HepG2 (cell line): ENCODE measurements around the gene ZNF584. TPM values are rescaled to one million over a fixed set of nuclear protein-coding genes. Genes with fewer than 3 reads are reported as not detected.

Source experiments
- ARID2 ChIP-seq: sonication (generic); formaldehyde crosslinking; IDR thresholded peaks from 2 replicates; pipeline ENCODE4 v1.8.1; 2022; ENCODE audit warnings: mild to moderate bottlenecking, missing genetic modification reagents, borderline replicate concordance
- ATF7-NPFF ChIP-seq: sonication (generic); formaldehyde crosslinking; IDR thresholded peaks from 2 replicates; pipeline ENCODE4 v1.8.1; 2023; ENCODE audit warnings: mild to moderate bottlenecking, low read depth, missing genetic modification reagents, moderate library complexity
- HNF4A ChIP-seq: sonication (generic); formaldehyde crosslinking; IDR thresholded peaks from 2 replicates; pipeline ENCODE4 v1.4.0; 2020; ENCODE audit warnings: missing genetic modification reagents
- SPEN ChIP-seq: sonication (generic); formaldehyde crosslinking; IDR thresholded peaks from 2 replicates; pipeline ENCODE4 v1.5.1; 2020; ENCODE audit warnings: low read depth, mild to moderate bottlenecking, missing genetic modification reagents
- SRF ChIP-seq: IDR thresholded peaks from 2 replicates; pipeline ENCODE4 v1.6.1; 2011; ENCODE audit warnings: mild to moderate bottlenecking, low read depth, low read length, moderate library complexity
- STAG1 ChIP-seq: sonication (generic); formaldehyde crosslinking; IDR thresholded peaks from 2 replicates; pipeline ENCODE4 v1.4.0; 2020; ENCODE audit warnings: missing genetic modification reagents
- TCF12 ChIP-seq, 2 experiments: fragments of 450-650 bp in 1 of 2; sonication (generic) in 1 of 2; formaldehyde crosslinking in 1 of 2; IDR thresholded peaks; 2 replicates each; pipeline versions ENCODE4 v1.6.1 to v1.8.0; 2017 to 2022; ENCODE audit warnings: antibody characterized with exemption in 1 of 2, mild to moderate bottlenecking in 1 of 2, missing genetic modification reagents in 1 of 2, moderate library complexity in 1 of 2
- TEAD3 ChIP-seq: optimal IDR thresholded peaks from 2 replicates; pipeline ENCODE3; 2016; ENCODE audit warnings: borderline replicate concordance
- U2AF1 ChIP-seq: fragments of 200-400 bp; formaldehyde crosslinking; optimal IDR thresholded peaks from 2 replicates; pipeline ENCODE3; 2017; ENCODE audit warnings: mild to moderate bottlenecking, low read depth, low read length
- ZBTB46 ChIP-seq: sonication (generic); formaldehyde crosslinking; IDR thresholded peaks from 2 replicates; pipeline ENCODE4 v1.4.0; 2020; ENCODE audit warnings: mild to moderate bottlenecking, missing genetic modification reagents, borderline replicate concordance
- ZC3H13 ChIP-seq: sonication (generic); formaldehyde crosslinking; IDR thresholded peaks from 2 replicates; pipeline ENCODE4 v1.8.1; 2023; ENCODE audit warnings: mild to moderate bottlenecking, missing genetic modification reagents, moderate library complexity
- ZNF281 ChIP-seq: sonication (generic); formaldehyde crosslinking; IDR thresholded peaks from 2 replicates; pipeline ENCODE4 v1.4.0; 2020; ENCODE audit warnings: missing genetic modification reagents, borderline replicate concordance
- polyA plus RNA-seq, 8 experiments: library from polyadenylated mRNA; depleted of rRNA in 3 of 8; stranded (reverse) in 7 of 8; unstranded in 1 of 8; fragments of >200 nt; fragmentation: Illumina TruSeq in 4 of 8; extraction: Trizol in 4 of 8; gene quantifications; 2 replicates each; pipeline versions ENCODE4 v1.2.1 to v1.2.3, GENCODE V29; 2011 to 2016; ENCODE audit warnings: low read depth in 4 of 8, missing spikeins in 1 of 8, mixed read lengths in 1 of 8; ENCODE audit not compliant: insufficient read depth in 1 of 8
- total RNA-seq, 5 experiments: library from RNA; depleted of rRNA; stranded (reverse); fragments of >200 nt; fragmentation: Illumina TruSeq; extraction: Trizol; gene quantifications; 2 replicates each; pipeline ENCODE4 v1.2.3, GENCODE V29; 2016; ENCODE audit warnings: low read depth in 1 of 5
- TF ChIP-seq, protein P1 (sequence below): sonication (generic); formaldehyde crosslinking; IDR thresholded peaks from 2 replicates; pipeline ENCODE4 v1.5.0; 2020; ENCODE audit warnings: mild to moderate bottlenecking, missing genetic modification reagents, moderate library complexity
- TF ChIP-seq, protein P2 (sequence below): sonication (generic); formaldehyde crosslinking; IDR thresholded peaks from 2 replicates; pipeline ENCODE4 v1.4.0; 2020; ENCODE audit warnings: missing genetic modification reagents

Gene ZNF584
- total and polyA plus RNA-seq, 2 of the 13 experiments (the other 11 are each of a cell fraction or from before 2014, with no cell fraction given), result 2.4 to 7.0 TPM

DNA sequence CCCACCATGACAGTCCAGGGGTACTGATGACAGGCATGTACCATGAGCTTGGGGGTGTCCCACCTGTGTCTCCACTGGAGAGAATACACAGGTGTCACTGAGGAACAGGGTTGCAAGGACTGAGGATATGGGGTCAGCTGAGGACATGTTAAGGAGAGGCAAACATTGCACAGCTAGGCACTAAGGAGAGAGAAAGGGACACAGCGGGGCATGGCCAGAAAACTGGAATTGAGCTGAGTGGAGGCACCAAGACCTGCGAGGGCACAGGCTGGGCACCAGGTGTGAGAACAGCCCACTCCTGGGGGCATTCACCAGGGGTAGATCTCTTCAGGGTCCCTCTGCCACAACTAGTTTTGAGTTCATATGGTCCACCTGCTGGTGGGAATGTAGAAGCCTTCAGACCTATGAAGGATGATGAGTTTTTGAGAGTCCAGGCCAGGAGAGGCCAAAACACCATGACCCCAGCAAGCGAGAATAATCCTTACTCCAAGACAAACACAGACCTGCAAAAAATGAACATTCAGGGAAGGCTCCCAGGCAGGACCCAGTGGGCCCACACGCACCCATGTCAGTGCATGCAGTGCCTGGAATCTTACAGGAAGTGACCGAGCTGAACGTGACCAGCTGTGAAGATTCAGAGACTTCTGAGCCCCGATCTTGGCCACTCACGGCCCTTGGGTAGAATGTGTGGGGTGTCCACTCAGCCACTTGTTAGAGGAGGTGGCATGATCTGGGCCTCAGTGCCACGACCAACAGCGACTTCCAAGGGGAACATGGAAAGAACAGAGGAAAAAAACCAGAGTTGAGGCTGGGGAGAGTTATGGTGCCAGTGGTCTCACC is 1.4 kb upstream of the ZNF584 start (continued):
- TF ChIP-seq, protein P1, sequence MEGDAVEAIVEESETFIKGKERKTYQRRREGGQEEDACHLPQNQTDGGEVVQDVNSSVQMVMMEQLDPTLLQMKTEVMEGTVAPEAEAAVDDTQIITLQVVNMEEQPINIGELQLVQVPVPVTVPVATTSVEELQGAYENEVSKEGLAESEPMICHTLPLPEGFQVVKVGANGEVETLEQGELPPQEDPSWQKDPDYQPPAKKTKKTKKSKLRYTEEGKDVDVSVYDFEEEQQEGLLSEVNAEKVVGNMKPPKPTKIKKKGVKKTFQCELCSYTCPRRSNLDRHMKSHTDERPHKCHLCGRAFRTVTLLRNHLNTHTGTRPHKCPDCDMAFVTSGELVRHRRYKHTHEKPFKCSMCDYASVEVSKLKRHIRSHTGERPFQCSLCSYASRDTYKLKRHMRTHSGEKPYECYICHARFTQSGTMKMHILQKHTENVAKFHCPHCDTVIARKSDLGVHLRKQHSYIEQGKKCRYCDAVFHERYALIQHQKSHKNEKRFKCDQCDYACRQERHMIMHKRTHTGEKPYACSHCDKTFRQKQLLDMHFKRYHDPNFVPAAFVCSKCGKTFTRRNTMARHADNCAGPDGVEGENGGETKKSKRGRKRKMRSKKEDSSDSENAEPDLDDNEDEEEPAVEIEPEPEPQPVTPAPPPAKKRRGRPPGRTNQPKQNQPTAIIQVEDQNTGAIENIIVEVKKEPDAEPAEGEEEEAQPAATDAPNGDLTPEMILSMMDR (CRISPR knock-in tag), result peak; percentile 68
- TF ChIP-seq HNF4A (CRISPR knock-in tag) (0 out of 2 replicates have a peak, but pooled peaks have one; percentile 9), ATF7-NPFF (CRISPR knock-in tag) (peak; percentile 5; the same call in 1 of the 2 replicates), U2AF1 (no peak), TEAD3 (peak; percentile 98), STAG1 (CRISPR knock-in tag) (peak; percentile 30; the same call in 1 of the 2 replicates), ZC3H13 (CRISPR knock-in tag) (peak; percentile 78; the same call in 1 of the 2 replicates), ARID2 (CRISPR knock-in tag) (0 out of 2 replicates have a peak, but pooled peaks have one; percentile 46), SRF (no peak), TCF12 (IDR thresholded peaks at IDR 0.05) (no peak), TCF12 (CRISPR knock-in tag; IDR thresholded peaks at IDR 0.05) (0 out of 2 replicates have a peak, but pooled peaks have one; percentile 41), SPEN (CRISPR knock-in tag) (no peak; the same call in 1 of the 2 replicates), ZNF281 (CRISPR knock-in tag) (no peak), ZBTB46 (CRISPR knock-in tag) (0 out of 2 replicates have a peak, but pooled peaks have one; percentile 37)
- TF ChIP-seq, protein P2, sequence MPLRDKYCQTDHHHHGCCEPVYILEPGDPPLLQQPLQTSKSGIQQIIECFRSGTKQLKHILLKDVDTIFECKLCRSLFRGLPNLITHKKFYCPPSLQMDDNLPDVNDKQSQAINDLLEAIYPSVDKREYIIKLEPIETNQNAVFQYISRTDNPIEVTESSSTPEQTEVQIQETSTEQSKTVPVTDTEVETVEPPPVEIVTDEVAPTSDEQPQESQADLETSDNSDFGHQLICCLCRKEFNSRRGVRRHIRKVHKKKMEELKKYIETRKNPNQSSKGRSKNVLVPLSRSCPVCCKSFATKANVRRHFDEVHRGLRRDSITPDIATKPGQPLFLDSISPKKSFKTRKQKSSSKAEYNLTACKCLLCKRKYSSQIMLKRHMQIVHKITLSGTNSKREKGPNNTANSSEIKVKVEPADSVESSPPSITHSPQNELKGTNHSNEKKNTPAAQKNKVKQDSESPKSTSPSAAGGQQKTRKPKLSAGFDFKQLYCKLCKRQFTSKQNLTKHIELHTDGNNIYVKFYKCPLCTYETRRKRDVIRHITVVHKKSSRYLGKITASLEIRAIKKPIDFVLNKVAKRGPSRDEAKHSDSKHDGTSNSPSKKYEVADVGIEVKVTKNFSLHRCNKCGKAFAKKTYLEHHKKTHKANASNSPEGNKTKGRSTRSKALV (CRISPR knock-in tag), result no peak
